Activated T-cell treated with anti-CD3 and anti-CD28 coated beads for 1 hour (primary cell): ENCODE data around the gene MVD.
"Not testable (repeated sequence)": the region's sequence is repeated elsewhere in the genome, so short reads cannot be mapped to it uniquely, and the experiment has no call there.

ENCODE experiments used
- DNase-seq: peaks from one replicate; pipeline ENCODE4 v3.0.0-alpha.2; 2020; ENCODE audit warnings: low read depth

Gene MVD

GRCh38 chr16:88681709-88682451 is 19.0 kb upstream of the MVD start:
- no peak for DNase-seq

DNA sequence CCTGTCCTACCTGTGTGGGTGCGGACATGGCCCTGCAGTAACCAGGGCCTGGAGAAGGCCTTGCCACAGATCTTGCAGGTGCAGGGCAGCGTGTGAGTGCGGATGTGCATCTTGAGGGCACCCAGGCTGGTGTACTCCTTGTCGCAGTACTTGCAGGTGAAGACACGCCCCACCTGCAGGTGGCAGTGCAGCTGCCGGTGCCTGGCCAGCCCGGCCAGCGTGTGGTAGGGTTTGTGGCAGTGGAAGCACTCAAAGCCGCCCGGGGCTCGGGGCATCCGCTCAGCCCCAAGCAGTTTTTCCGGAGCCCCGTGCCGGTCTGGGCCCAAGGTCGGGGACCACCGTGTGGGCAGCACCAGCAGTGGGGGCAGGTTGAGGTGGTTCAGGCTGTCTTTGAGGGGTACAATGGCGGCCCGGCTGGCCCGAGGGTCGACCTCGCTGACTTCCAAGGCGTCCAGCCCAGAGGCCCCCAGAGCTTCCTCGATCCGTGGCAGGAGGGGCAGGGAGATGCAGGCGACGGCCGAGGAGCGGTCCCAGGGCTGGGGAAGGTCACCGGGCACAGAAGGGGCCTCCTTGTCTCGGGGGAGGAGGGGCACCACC is 18.3 kb upstream of the MVD start:
- DNase-seq, result no peak

DNA sequence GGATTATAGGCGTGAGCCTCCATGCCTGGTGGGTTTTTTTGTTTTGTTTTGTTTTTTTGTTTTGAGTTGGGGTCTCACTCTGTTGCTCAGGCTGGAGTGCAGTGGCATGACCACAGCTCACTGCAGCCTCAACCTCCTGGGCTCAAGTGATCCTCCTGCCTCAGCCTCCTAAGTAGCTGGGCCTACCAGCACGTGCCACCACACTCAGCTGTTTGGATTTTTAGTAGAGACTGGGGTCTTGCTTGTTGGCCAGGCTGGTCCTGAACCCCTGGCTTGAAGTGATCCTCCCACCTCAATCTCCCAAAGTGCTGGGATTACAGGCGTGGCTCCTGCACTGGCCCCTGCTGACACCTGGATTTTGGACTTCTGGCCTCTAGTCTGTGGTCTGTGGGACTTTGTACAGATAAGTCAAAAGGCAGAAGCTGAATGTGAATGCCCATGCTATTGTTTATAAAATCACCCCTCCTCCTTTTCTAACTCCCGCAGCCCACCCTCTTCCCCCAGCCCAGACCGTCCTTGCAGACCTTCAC is 17.7 kb upstream of the MVD start:
- DNase-seq, result no peak

- DNase-seq, result no peak
These were observed 15.5 kb upstream of the MVD start for GRCh38 chr16:88678224-88678979.

DNA sequence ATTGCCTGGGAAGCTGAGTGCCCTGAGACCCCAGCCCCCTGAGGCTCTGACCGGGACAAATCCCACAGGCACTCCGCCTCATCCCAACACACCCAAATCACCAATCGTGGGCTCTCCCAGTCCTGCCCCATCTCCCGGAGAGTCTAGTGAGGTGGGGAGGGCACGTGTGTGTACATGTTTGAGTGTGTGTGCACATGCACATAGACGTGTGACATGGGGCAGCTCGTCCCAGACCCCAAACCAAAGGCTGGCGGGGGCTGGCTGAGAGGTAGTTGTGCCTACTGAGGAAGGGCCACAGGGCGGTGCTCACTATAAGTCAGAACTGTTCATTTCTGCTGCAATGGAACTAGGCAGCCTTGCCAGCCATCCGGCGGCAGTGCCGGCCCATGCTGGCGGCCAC is 14.8 kb upstream of the MVD start:
- DNase-seq, result no peak

DNA sequence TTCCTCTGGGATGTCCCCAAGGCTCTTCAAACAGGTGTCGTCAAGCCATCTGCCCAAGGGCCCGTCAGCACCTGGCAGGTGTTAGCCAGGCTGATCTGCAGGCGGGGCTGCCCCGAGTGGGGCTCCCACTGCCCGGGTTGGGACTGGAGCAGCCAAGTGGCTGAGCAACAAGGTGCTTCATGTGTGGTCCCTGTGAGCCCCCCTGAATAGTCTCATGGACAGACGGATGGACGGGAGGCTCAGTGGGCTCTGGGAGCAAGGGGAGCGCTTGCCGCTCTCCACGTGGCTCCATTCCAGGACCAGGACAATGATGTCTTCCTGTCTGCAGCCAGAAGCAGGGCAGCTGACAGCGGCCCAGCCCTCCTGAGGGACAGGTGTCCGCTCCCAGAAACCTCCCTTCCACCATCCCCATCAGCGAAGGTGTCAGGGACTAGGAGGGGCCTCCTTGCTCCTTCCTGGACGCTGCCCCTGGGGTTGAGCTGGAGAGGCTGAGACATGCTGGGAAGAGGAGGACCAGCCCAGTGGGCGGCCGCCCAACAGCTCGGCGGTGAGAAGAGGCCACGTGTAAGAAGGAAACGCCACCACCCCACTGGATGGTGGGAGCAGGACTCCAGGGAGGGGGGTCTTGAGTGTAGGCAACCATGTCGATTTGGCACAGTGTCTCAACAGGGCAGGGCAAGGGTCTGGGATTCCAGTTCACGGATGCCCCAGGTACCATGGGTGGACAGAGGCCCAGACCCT is 13.8 kb upstream of the MVD start:
- DNase-seq, result no peak

DNA sequence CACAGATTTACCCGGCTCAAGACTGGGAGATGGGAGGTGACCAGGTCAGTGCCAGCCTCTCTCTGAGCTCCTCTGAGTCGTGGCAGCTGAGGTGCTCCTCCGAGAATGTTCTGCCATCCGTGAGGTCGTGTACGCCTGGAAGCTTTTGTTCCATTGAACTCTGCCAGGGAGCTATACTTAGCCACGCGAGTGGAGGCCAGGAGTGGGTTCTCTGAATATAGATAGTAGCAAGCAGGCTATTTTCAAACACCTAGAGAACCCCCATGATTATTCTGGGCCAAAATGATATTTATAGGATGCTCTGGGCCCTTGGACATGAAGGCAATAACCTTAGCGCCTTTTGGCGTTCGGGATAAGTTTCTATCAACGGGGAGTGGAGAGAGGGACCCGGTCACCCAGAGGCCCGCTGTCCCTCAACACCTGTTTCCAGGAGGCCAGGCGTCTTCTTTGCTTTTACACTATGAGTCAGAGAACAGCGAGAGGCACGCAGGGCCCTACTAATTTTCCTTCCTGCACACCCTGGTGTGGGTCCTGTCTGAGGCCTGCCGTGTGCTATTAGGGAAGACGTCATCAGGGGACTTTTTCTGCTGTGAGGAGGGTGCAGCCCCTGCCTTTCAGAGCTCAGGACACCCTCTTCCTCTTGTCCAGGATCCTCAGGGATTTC is 11.0 kb upstream of the MVD start:
- DNase-seq, result no peak

DNA sequence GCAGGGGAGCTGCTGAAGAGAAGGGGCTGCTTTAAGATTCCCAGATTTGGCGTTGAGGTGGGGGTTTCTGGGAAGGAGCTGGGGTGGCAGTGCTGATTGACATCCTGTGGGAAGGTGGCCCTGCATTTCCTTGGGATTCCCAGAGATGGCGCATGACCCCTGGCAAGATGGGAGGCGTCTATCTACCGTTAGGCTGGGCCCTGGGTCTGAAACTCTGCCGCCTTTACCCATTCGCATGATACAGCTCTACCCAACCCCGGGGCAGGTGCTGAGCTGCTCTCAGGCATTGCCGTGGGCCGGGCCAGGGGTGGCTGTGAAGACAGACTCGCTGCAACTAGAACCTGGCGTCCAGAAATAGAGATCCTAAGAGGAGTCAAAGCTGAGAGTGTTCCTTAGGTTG is 9.9 kb upstream of the MVD start:
- no peak for DNase-seq

- no peak for DNase-seq
These were observed 8.9 kb upstream of the MVD start for GRCh38 chr16:88671806-88672205.

GRCh38 chr16:88669980-88670379 is 7.1 kb upstream of the MVD start:
- no peak for DNase-seq

GRCh38 chr16:88669493-88669892 is 6.6 kb upstream of the MVD start:
- not testable (repeated sequence) for DNase-seq

GRCh38 chr16:88667461-88667860 is 4.6 kb upstream of the MVD start:
- no peak for DNase-seq

DNA sequence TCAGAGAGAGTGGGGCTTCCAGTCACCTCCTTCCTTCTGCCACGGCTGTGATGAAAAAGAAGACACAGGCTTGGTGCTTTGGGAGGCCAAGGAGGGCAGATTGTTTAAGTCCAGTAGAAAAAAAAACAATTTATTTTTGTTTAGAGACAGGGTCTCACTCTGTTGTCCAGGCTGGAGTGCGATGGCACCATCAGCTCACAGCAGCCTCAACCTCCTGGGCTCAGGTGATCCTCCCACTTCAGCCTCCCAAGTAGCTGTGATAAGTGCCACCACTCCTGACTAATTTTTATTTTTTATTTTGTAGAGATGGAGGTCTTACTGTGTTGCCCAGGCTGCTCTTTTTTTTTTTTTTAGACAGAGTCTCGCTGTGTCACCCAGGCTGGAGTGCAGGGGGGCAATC is 2.7 kb upstream of the MVD start:
- no peak for DNase-seq

- no peak for DNase-seq
These were observed 2.3 kb upstream of the MVD start for GRCh38 chr16:88665148-88665547.

DNA sequence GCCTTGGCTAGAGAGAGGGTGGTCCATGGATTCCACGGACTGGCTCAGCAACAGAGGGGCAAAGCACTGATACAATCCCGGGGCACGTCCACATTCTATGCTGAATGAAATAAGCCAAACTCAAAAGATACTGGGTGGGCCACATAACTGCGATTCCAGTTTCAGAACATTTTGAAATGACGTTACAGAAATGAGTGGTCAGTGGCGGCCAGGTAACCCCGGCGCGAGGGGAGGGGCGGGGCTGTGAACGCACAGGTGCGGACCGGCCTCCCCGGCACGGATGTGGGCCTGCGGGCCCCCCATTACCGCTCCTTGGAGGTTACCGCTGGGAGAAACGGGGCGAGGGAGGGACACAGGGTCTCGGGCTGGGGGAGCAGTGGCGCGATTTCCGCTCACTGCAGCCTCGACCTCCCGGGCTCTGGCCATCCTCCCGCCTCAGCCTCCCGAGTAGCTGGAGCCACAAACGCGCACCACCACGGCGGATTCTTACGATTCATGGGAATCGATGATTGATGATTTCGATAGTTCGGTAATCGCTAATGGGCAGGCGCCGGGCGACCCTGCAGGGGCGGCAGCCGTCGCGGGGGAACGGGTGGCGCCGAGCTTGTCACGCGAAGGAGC is 559 bp downstream of the MVD start:
- DNase-seq, result no peak

DNA sequence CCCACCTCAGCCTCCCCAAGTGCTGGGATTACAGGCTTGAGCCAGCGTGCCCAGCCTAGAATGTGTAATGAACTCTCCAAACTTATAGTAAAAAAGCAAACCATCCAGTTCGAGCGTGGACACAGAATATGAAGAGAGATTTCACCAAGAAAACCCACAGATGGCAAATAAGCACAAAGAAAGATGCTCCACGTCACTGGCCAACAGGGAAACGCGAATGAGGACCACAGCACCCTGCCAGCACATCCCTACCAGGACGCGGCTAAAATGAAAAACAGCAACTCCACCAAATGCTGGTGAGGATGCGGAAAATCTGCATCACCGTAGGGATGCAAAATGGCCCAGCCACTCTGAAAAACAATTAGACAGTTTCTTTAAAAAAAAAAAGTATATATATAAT is 1.4 kb downstream of the MVD start:
- DNase-seq, result no peak

DNA sequence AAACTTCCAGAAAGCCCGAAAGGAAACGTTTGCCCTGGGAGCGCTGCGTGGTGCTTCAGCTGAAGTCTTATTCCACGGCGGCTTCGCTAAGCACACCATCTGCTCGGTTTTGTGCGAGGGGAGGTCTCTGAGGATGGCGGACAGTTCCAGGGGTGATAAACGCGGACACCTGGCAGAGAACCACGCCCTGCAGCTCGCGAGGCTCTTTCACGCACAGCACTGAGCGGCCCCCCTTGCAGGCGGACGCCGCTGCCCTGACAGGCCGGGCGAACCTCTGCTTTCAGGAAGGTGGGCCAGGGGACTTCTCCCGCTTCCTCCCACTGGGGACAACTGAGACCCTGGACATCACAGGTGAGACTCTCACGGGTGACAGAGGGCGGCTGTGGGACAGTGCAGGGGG is 3.7 kb downstream of the MVD start:
- no peak for DNase-seq

GRCh38 chr16:88658714-88659113 is 4.2 kb downstream of the MVD start:
- no peak for DNase-seq

DNA sequence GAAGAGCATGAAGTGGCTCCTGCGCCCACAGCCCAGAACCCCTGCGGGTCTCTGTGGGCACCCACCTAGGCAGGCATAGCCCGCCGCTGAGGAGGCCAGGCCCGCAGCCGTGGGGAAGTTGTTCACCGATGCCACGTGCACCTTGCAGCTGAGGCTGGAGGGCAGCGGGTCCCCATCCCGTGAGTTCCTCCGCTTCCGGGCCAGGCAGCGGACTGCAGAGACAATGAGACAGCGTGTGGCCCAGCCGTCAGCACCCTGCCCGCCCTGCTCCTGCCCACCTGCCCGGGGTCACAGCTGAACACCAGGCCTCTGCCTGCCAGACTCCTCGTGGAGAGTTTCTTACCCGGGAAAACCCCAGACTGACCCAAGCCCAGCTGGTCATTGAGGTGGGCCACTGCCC is 5.5 kb downstream of the MVD start:
- no peak for DNase-seq

- DNase-seq, result no peak
These were observed 6.5 kb downstream of the MVD start for GRCh38 chr16:88656291-88656980.
